Panc1 (cell line): Measurements from ENCODE around the gene SMAD6. TPM values are rescaled to one million over a fixed set of nuclear protein-coding genes. Genes with fewer than 3 reads are reported as not detected.

Experiments used
- ATAC-seq: fragments of 200-7000 bp; cut with Tn5 transposase; 2 replicates; pipeline ENCODE4 v1.9.1; 2020; ENCODE audit warnings: mild to moderate bottlenecking, moderate library complexity
- BruUV-seq: library from RNA; stranded (reverse); fragments of 400-500 nt; replicated peaks from 2 replicates; lab custom pipeline; 2021; lab: Mats Ljungman, UMichigan
- CTCF ChIA-PET: fragments of 300-600 bp; sonication (Branson Sonifier 250); formaldehyde crosslinking; loops from one replicate; lab custom pipeline; 2022; ENCODE audit warnings: antibody characterized with exemption; lab: Charles Lee
- POLR2A ChIA-PET: fragments of 300-600 bp; sonication (Branson Sonifier 250); formaldehyde crosslinking; loops from one replicate; lab custom pipeline; 2022; ENCODE audit warnings: antibody characterized with exemption; lab: Charles Lee
- DNase-seq: peaks from one replicate; pipeline ENCODE4 v3.0.0-alpha.2; 2010; ENCODE audit warnings: low read depth, low spot score
- H3K27ac ChIP-seq: 2 replicates; pipeline ENCODE4 v1.5.1; 2011; ENCODE audit warnings: mild to moderate bottlenecking, low read length, inconsistent platforms
- H3K27me3 ChIP-seq: fragments of 200-500 bp; sonication (Bioruptor generic); 2 replicates; pipeline ENCODE4 v1.6.0; 2014; ENCODE audit warnings: low read length, inconsistent platforms; ENCODE audit not compliant: control insufficient read depth, insufficient read depth
- H3K36me3 ChIP-seq: fragments of 200-500 bp; sonication (Bioruptor generic); 2 replicates; pipeline ENCODE4 v1.5.1; 2014; ENCODE audit warnings: inconsistent platforms, mild to moderate bottlenecking, low read length, moderate library complexity; ENCODE audit not compliant: control insufficient read depth, insufficient read depth
- H3K4me1 ChIP-seq: 2 replicates; pipeline ENCODE4 v1.5.1; 2011; ENCODE audit warnings: inconsistent platforms, mild to moderate bottlenecking, low read length, moderate library complexity; ENCODE audit not compliant: control insufficient read depth, insufficient read depth
- H3K4me3 ChIP-seq, 2 experiments: 2 replicates each; pipeline ENCODE4 v1.5.1; 2011 to 2012; ENCODE audit warnings: low read depth in 2 of 2, low read length in 2 of 2, mild to moderate bottlenecking in 2 of 2, inconsistent platforms in 1 of 2, moderate library complexity in 1 of 2
- H3K9me3 ChIP-seq: fragments of 200-500 bp; sonication (Bioruptor generic); 2 replicates; pipeline ENCODE4 v1.5.1; 2014; ENCODE audit warnings: low read depth, mild to moderate bottlenecking, inconsistent platforms, low read length, moderate library complexity; ENCODE audit not compliant: control insufficient read depth, insufficient read depth
- POLR2AphosphoS5 ChIP-seq: IDR thresholded peaks from 2 replicates; pipeline ENCODE4 v1.6.1; 2012; ENCODE audit warnings: mild to moderate bottlenecking, low read depth, low read length, moderate library complexity
- SIN3A ChIP-seq: IDR thresholded peaks from 2 replicates; pipeline ENCODE4 v1.6.1; 2012; ENCODE audit warnings: low read depth, mild to moderate bottlenecking, low read length, moderate library complexity, borderline replicate concordance; ENCODE audit not compliant: insufficient read depth
- TCF7L2 ChIP-seq: IDR thresholded peaks from 2 replicates; pipeline ENCODE4 v1.6.1; 2011; ENCODE audit warnings: mild to moderate bottlenecking, low read depth, low read length, inconsistent platforms
- in situ Hi-C: cut with HindIII; loops from 2 replicates; pipeline ENCODE4 v1.10.0; 2016; ENCODE audit warnings: low sequenced_read_pairs, low pct_unique_long_range_greater_than_20kb
- intact Hi-C: fragments of 100-400 bp; cut with micrococcal nuclease; formaldehyde crosslinking; loops from one replicate; pipeline ENCODE4 v1.10.0; 2022; ENCODE audit not compliant: unreplicated experiment
- total RNA-seq: library from RNA; stranded (reverse); gene quantifications from one replicate; pipeline ENCODE4 v1.2.1, GENCODE V29; 2021; ENCODE audit not compliant: unreplicated experiment
- TF ChIP-seq, protein P1 (sequence below), 2 experiments: IDR thresholded peaks; 2 replicates each; pipeline ENCODE4 v1.6.1; 2011 to 2012; ENCODE audit warnings: low read depth in 2 of 2, control low read depth in 1 of 2, low read length in 1 of 2, mild to moderate bottlenecking in 1 of 2, moderate library complexity in 1 of 2; ENCODE audit not compliant: insufficient read depth in 1 of 2
- TF ChIP-seq, protein P2 (sequence below): fragments of 450-650 bp; IDR thresholded peaks from 2 replicates; pipeline ENCODE4 v1.5.1; 2017; ENCODE audit warnings: mild to moderate bottlenecking

The SMAD6 gene
- total RNA-seq, 1 experiment from 2014 or later = 45.9 TPM

DNA sequence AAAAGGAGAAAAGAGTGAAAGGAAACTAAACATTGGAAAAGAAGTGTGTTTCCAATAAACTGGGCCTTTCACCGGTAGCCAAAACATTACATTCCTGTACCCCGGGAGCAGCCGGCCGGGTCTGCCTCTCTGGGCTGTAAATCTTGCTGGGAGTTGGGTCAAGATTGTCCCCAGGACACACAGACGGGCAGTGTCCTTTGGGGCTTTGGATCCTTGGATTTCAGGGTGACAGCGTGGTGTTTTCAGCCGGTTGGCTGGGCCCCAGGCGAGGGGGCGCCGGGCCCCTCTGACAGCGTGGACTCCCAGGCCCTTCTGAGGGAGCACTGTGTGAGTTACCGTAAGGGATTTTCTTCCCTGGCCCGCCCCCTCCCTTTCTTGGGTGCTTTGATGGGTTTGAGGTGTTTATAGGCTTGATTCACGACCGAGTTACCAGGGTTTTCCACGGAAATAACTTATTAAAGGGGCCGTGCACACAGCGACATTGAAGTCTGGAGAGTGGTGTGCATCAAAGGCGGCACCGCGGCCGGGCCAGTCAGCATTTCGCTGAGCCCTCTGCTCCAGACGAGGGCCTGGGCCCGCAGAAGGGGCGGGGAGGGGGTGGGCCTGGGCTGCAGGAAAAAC is 27.4 kb downstream of the SMAD6 start:
- ATAC-seq = no peak
- ChIA-PET CTCF (interaction anchor here (0.6 kb wide), 1 partner anchor 60 kb away, joined by 4 read pairs; no protein-coding TSS in a partner anchor), POLR2A (no interaction called here)
- peak overlapping the region; percentile 51 for H3K27ac ChIP-seq
- TF ChIP-seq SIN3A (no peak), TCF7L2 (no peak), POLR2AphosphoS5 (no peak)
- TF ChIP-seq, protein P1, sequence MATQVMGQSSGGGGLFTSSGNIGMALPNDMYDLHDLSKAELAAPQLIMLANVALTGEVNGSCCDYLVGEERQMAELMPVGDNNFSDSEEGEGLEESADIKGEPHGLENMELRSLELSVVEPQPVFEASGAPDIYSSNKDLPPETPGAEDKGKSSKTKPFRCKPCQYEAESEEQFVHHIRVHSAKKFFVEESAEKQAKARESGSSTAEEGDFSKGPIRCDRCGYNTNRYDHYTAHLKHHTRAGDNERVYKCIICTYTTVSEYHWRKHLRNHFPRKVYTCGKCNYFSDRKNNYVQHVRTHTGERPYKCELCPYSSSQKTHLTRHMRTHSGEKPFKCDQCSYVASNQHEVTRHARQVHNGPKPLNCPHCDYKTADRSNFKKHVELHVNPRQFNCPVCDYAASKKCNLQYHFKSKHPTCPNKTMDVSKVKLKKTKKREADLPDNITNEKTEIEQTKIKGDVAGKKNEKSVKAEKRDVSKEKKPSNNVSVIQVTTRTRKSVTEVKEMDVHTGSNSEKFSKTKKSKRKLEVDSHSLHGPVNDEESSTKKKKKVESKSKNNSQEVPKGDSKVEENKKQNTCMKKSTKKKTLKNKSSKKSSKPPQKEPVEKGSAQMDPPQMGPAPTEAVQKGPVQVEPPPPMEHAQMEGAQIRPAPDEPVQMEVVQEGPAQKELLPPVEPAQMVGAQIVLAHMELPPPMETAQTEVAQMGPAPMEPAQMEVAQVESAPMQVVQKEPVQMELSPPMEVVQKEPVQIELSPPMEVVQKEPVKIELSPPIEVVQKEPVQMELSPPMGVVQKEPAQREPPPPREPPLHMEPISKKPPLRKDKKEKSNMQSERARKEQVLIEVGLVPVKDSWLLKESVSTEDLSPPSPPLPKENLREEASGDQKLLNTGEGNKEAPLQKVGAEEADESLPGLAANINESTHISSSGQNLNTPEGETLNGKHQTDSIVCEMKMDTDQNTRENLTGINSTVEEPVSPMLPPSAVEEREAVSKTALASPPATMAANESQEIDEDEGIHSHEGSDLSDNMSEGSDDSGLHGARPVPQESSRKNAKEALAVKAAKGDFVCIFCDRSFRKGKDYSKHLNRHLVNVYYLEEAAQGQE (IDR thresholded peaks at IDR 0.05; ENCODE audit: insufficient read depth in 1 of 2, low read depth in 2 of 2, low read length in 1 of 2) = no peak
- TF ChIP-seq, protein P2, sequence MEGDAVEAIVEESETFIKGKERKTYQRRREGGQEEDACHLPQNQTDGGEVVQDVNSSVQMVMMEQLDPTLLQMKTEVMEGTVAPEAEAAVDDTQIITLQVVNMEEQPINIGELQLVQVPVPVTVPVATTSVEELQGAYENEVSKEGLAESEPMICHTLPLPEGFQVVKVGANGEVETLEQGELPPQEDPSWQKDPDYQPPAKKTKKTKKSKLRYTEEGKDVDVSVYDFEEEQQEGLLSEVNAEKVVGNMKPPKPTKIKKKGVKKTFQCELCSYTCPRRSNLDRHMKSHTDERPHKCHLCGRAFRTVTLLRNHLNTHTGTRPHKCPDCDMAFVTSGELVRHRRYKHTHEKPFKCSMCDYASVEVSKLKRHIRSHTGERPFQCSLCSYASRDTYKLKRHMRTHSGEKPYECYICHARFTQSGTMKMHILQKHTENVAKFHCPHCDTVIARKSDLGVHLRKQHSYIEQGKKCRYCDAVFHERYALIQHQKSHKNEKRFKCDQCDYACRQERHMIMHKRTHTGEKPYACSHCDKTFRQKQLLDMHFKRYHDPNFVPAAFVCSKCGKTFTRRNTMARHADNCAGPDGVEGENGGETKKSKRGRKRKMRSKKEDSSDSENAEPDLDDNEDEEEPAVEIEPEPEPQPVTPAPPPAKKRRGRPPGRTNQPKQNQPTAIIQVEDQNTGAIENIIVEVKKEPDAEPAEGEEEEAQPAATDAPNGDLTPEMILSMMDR = no peak
- H3K4me3 ChIP-seq = no peak overlapping the region
- no TSS peak for BruUV-seq
- intact Hi-C loops = no loop called here
- DNase-seq = no peak
- H3K27me3 ChIP-seq = no peaks in the 10 kb centered on the region
- no peaks in the 10 kb centered on the region for H3K36me3 ChIP-seq
- H3K4me1 ChIP-seq = peaks cover 53% of the 10 kb centered on the region
- in situ Hi-C loops = no loop called here
- H3K9me3 ChIP-seq = no peaks in the 10 kb centered on the region

DNA sequence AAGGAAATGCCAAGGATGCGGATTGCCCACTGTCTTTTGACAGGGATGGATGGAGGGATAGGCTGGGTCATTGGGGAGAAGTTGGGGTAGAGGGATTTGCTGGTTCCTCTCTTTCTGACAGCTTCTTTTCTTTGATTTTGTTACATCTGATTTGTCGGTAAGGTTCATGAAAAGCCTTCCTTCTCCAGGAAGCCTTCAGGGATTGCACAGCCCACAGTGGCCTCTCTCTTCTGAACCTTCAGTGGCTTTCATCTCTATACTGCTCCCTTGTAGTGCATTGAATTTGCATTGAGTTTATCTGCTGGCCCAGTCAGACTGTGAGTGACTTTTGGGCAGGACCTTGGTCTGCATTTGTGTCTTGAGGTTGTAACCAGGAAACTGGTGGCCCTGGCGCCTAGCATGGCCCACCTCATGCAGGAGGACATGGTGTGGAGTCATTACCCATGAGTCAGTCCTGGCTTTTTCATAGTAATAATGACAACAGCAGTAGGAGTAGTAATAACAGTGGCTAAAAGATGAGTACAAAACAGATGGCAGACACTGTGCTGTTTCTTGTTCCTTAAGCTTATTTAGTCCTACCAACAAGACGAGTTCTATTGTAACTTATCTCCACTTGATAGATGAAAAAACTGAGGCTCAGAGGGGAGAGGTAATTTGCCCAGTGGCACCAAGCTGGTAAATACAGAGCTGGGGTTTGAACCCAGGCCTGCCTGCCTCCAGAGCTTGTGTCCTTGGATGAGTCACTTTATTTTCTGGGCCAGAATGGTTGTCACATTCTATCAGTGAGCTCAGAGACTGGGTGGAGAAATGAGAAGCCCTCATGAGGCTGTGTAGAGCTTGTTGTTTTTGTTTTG is 28.4 kb downstream of the SMAD6 start:
- H3K27me3 ChIP-seq = no peaks in the 10 kb centered on the region
- DNase-seq = no peak
- in situ Hi-C loops = no loop called here
- peak; percentile 41 for ATAC-seq
- POLR2A ChIA-PET = interaction anchor here (0.6 to 0.8 kb wide), 2 partner anchors 18 to 33 kb away, joined by 3 to 8 read pairs; no protein-coding TSS in a partner anchor
- BruUV-seq = TSS peak; percentile 12
- CTCF ChIA-PET = interaction anchor here (0.6 kb wide), 2 partner anchors 59 to 124 kb away, joined by 3 to 4 read pairs; no protein-coding TSS in a partner anchor
- peaks cover 53% of the 10 kb centered on the region for H3K4me1 ChIP-seq
- no peaks in the 10 kb centered on the region for H3K9me3 ChIP-seq
- peak overlapping the region; percentile 54 for H3K27ac ChIP-seq
- no peak for TF ChIP-seq SIN3A
- TF ChIP-seq, protein P1 (IDR thresholded peaks at IDR 0.05; ENCODE audit: insufficient read depth in 1 of 2, low read depth in 2 of 2, low read length in 1 of 2) = no peak
- intact Hi-C loops = no loop called here
- H3K4me3 ChIP-seq = no peak overlapping the region
- no peaks in the 10 kb centered on the region for H3K36me3 ChIP-seq
